Measurements from ENCODE around the gene FHOD3. TPM values are rescaled to one million over a fixed set of nuclear protein-coding genes. Genes with fewer than 3 reads are reported as not detected.

The FHOD3 gene
- total RNA-seq, 1 experiment from 2014 or later = 18.1 TPM

- H3K4me2 ChIP-seq (ENCODE audit: low read length) = no peak overlapping the region
- H3K4me1 ChIP-seq (ENCODE audit: insufficient read depth, low read length) = no peaks in the 10 kb centered on the region
- no peak for DNase-seq
- H3K27me3 ChIP-seq (ENCODE audit: low read length) = no peaks in the 10 kb centered on the region
- intact Hi-C loops (cut with micrococcal nuclease) = no loop called here
- TF ChIP-seq EZH2 (IDR thresholded peaks at IDR 0.05; ENCODE audit: low read length, unreplicated experiment) (no peak), EZH2phosphoT487 (IDR thresholded peaks at IDR 0.05; ENCODE audit: borderline replicate concordance, low read length) (no peak), CTCF (conservative IDR thresholded peaks at IDR 0.05; ENCODE audit: low read depth, low read length) (no peak)
- no peak overlapping the region for H3K27ac ChIP-seq (ENCODE audit: low read length)
- H3K9ac ChIP-seq (ENCODE audit: low read length) = no peak overlapping the region
- H3K36me3 ChIP-seq (ENCODE audit: low read depth, low read length) = no peaks in the 10 kb centered on the region
- no TSS peak for BruUV-seq (replicated peaks)
- H3K9me3 ChIP-seq (ENCODE audit: low read length) = no peaks in the 10 kb centered on the region
- H2AFZ ChIP-seq (ENCODE audit: low read length) = no peak overlapping the region
- H4K20me1 ChIP-seq (ENCODE audit: low read length) = no peaks in the 10 kb centered on the region
- POLR2A ChIA-PET (ENCODE audit: unreplicated experiment) = no interaction called here
- ATAC-seq = no peak
- H3K9me2 ChIP-seq (replicated peaks; ENCODE audit: low read length) = no peaks in the 10 kb centered on the region
- no peak overlapping the region for H3K4me3 ChIP-seq (ENCODE audit: low read length)
- H3K79me2 ChIP-seq (ENCODE audit: low read length) = no peaks in the 10 kb centered on the region
- CTCF ChIA-PET = no interaction called here
- H3F3A ChIP-seq (ENCODE audit: low read length, unreplicated experiment) = no peaks in the 10 kb centered on the region
Observed at GRCh38 chr18:36564841-36565240, 267.3 kb downstream of the FHOD3 start.

GRCh38 chr18:36567800-36568199 lies 270.3 kb downstream of the FHOD3 start:
- POLR2A ChIA-PET (ENCODE audit: unreplicated experiment) = no interaction called here

More at GRCh38 chr18:36567800-36568199, 270.3 kb downstream of the FHOD3 start:
- Histone ChIP-seq H3K4me2 (ENCODE audit: low read length) (no peak overlapping the region), H3K9me2 (replicated peaks; ENCODE audit: low read length) (no peaks in the 10 kb centered on the region), H3K27me3 (ENCODE audit: low read length) (no peaks in the 10 kb centered on the region), H3K9ac (ENCODE audit: low read length) (no peak overlapping the region), H3K9me3 (ENCODE audit: low read length) (no peaks in the 10 kb centered on the region), H3F3A (ENCODE audit: low read length, unreplicated experiment) (no peaks in the 10 kb centered on the region), H3K79me2 (ENCODE audit: low read length) (no peaks in the 10 kb centered on the region), H3K36me3 (ENCODE audit: low read depth, low read length) (0 out of 2 replicates have a peak, but pooled peaks cover 3% of the 10 kb centered on the region), H3K4me1 (ENCODE audit: insufficient read depth, low read length) (no peaks in the 10 kb centered on the region), H4K20me1 (ENCODE audit: low read length) (no peaks in the 10 kb centered on the region), H2AFZ (ENCODE audit: low read length) (no peak overlapping the region), H3K4me3 (ENCODE audit: low read length) (no peak overlapping the region), H3K27ac (ENCODE audit: low read length) (no peak overlapping the region)
- CTCF ChIA-PET = no interaction called here
- ATAC-seq (no peak), DNase-seq (no peak)
- intact Hi-C loops (cut with micrococcal nuclease) = no loop called here
- no TSS peak for BruUV-seq (replicated peaks)
- TF ChIP-seq EZH2phosphoT487 (IDR thresholded peaks at IDR 0.05; ENCODE audit: borderline replicate concordance, low read length) (no peak), CTCF (conservative IDR thresholded peaks at IDR 0.05; ENCODE audit: low read depth, low read length) (no peak), EZH2 (IDR thresholded peaks at IDR 0.05; ENCODE audit: low read length, unreplicated experiment) (no peak)
